GM18519 (cell line): ENCODE results near the gene DCXR.

Experiments
- ATAC-seq: cut with Tn5 transposase; IDR thresholded peaks from one replicate; pipeline ENCODE4 v1.9.1; 2021; ENCODE audit warnings: mild to moderate bottlenecking, moderate library complexity; ENCODE audit not compliant: unreplicated experiment, low FRiP score

DCXR gene

DNA sequence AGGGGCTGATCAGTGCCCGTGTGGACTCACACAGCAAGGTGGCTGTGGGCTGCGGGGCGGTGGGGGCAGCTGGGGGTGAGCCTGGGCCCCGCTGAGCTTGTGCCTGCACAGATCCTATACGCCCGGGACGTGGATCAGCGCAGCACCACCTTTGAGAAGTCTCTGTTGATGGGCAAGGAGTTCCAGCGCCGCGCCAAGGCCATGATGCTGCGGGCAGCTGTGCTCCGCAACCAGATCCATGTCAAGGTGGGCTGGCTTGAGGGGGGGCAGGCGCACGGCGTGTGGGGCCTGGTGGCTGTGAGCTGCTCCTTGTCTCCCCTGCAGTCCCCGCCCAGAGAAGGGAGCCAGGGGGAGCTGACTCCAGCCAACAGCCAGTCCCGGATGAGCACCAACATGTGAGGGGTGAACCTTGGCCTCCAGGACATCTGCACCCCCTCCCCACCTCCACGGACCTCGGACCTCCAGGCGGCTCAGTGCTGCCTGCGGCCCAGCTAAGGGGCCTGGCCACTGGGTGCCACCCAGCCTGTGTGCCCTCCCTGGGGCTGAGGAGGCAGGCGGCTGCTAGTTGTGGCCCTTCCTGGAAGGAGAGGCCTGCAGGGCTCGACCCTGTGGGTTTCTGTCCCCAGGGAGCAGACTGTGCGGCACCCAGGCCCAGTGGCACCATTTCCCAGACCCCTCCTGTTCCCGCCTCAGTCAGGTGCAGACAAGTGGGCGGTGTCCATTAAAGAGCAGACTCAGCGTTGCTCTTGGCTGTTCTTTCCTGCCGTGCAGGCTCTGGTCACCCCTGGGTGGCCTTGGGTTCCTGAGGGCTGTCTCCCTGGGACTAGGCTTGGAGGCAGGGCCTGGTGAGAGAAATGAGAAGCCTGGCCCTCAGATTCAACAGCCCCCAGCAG, 19.5 kb upstream of the DCXR start:
- ATAC-seq = no peak

DNA sequence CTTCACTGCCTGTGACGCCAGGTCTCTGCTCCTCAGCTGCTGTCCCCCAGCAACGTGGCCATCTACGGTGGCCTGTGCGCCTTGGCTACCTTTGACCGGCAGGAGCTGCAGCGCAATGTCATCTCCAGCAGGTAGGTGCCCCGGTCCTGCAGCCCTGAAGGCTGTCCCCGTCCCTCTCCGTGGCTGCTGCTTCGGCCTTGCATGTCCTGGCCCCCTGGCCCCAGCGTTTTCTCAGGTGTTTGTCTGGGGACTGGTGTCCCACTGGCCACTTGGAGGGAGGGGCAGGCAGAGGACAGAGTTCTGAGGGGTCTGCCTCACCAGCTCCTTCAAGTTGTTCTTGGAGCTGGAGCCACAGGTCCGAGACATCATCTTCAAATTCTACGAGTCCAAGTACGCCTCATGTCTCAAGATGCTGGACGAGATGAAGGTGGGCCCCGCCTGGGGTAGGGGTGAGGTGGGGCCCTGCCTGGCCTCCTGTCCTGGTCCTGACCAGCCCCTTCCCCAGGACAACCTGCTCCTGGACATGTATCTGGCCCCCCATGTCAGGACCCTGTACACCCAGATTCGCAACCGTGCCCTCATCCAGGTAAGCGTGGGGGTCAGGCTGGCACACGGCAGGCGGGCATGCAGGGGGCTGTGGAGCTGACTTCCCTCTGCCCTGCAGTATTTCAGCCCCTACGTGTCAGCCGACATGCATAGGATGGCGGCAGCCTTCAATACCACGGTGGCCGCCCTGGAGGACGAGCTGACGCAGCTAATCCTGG, 18.6 kb upstream of the DCXR start:
- no peak for ATAC-seq

DNA sequence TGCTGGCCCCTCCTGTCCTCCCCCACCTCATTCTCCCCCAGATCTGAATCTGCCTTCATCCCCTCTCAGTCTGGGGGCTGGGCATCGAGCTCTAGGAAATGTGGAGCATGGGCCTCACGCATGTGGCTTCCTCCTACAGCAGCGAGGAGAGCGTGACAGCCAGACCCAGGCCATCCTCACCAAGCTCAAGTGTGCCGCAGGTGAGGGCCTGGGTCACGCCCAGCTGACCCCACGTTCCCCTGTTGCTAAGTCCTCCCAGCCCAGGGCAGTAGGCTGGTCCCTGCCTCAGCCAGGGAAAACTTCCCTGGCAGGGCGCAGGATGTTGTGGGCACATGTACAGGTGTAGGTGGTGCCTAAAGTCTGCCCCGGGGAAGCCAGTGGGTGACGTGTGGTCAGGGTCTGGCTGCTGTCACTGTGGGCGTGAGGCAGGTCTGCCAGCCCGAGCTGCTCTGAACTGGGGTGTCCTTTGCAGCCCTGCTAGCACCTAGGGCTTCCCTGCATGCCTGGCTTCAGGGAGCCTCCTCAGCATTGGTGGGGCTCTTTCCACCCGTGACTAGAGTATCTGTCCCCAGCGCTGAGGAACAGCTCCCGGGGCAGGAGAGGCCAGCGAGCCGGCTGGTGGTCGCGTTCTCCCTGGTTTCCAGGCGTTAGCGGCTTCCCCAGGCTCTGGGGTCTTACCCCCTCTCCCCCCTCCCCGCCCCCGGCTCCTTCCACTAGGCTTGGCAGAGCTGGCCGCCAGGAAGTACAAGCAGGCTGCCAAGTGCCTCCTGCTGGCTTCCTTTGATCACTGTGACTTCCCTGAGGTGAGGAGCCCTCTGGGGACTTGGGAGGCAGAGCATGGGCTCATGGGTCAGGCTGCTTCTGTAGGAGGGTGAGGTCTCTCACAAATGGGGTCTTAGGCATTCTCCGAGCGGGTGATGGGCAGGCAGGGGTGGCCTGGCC, 17.8 kb upstream of the DCXR start:
- ATAC-seq = no peak

- ATAC-seq = no peak
Measured at GRCh38 chr17:82054351-82055022, 17.0 kb upstream of the DCXR start.

DNA sequence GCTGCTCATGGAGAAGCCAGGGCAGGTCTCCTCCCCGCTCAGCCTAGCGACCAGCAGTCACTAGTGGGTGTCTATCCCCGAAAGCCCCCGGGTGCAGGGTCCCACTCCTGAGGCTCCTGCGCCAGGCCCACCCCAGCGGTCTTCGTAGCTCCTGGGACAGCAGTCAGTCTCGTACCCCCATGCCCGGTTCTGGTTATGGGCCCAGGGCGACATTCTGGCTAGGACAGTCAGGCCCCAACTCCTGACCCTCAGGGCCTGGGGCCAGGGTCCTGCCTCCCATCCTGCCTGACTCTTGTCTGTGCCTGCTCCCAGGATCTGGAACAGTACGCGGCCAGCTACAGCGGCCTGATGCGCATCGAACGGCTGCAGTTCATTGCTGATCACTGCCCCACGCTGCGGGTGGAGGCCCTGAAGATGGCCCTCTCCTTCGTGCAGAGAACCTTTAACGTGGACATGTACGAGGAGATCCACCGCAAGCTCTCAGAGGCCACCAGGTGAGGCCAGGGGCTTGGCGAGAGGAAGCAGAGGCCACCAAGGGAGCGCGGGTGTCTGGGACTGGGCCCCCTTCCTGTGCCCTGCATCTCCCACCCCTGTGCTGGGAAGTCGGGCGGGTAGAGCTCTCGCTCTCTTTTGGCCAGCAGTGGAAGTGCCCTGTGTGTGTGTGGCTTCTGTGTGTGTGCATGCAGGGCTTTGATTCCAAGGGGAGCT, 16.2 kb upstream of the DCXR start:
- no peak for ATAC-seq

DNA sequence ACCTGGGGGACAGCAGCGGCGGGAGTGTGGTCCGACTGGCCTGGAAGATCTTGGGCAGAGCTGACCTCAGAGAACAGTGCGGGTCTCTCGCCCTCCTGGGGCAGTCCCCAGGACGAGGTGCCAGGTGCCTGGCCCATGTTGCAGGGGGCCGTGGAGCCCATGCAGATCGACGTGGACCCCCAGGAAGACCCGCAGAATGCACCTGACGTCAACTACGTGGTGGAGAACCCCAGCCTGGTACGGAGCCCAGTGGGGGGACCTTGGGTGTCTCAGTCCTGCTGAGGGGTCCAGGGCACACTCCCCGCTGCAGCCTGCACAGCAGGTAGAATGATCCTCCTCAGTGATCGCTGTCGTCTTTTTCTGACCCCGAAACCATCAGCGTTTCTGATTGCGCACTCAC, 15.6 kb upstream of the DCXR start:
- no peak for ATAC-seq

DNA sequence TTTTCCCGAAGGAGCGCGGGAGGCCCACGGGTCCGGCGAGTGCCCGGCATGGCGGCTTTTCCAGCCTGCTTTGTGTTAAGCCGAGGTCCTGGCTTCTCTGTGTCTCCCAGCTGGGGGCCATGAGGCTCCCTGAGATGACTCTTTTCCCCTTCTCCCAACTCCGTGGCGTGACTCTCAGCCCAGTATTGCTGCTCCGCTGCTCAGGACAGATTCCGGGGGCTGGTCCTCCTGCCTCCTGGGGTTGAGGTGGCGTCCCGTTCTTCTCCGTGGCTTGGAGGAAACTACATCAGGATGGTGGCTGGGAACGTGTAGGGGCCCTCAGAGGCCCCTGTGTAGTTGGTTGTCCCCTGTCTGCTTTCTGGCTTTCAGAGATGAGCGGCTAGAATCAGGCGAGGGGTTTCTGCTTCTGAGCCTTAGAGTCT, 15.2 kb upstream of the DCXR start:
- no peak for ATAC-seq

- ATAC-seq = no peak
Measured at GRCh38 chr17:82051776-82052637, 14.5 kb upstream of the DCXR start, which contains the start of the genes GPS1 and RFNG. Gene GPS1 (plus strand): TSS chr17:82051898. CDS start chr17:82051932, 34 bp downstream. Gene RFNG (minus strand): TSS chr17:82051811. CDS start chr17:82051766, 45 bp downstream.

DNA sequence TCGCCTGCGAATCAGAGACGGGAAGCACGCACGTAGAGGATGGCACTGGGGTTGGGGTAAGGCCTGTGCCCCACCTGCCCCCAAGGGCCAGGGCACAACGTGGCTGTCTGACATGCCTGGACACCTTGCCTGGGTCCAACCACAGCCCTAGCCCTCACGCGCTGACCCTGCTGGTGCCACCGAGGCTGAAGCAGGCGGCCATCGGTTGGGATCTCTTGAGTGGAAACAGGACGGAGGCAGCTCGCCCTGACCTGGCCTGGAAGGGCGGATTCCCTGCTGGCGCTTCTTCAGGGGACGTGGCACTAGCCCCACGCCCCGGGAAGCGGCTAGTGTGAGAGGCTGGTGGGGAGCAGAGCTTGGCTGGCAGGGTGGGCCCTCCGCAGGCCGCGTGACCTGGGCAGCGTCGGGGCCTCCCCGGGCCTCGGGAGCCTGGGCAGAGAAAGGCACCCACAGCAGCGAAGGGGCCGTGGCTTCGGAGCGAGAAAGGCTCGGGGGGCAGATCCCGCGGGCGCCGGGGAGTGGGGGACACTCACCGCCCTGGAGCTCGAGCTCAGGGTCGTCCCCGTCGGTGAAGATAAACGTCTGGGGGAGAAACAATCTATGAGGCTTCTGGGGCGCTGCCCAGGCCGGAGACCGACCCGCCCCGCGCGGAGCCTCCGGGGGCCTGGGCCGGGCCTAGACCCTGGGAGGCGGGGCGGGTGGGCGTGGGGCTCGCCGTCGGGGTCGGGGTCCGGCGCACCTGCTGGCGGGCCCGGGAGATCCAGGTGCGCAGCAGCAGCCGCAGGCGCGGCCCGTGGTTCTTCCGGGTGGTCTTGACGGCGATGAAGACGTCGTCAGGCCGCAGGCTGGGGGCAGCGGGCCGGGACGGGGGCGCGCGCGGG, 13.5 kb upstream of the DCXR start:
- ATAC-seq = no peak

- no peak for ATAC-seq
Measured at GRCh38 chr17:82050152-82050760, 12.8 kb upstream of the DCXR start.

GRCh38 chr17:82049521-82049971, 12.0 kb upstream of the DCXR start:
- ATAC-seq = no peak

- no peak for ATAC-seq
Measured at GRCh38 chr17:82049106-82049505, 11.6 kb upstream of the DCXR start.

- no peak for ATAC-seq
Measured at GRCh38 chr17:82048571-82048971, 11.1 kb upstream of the DCXR start.

- no peak for ATAC-seq
Measured at GRCh38 chr17:82047914-82048570, 10.5 kb upstream of the DCXR start.

DNA sequence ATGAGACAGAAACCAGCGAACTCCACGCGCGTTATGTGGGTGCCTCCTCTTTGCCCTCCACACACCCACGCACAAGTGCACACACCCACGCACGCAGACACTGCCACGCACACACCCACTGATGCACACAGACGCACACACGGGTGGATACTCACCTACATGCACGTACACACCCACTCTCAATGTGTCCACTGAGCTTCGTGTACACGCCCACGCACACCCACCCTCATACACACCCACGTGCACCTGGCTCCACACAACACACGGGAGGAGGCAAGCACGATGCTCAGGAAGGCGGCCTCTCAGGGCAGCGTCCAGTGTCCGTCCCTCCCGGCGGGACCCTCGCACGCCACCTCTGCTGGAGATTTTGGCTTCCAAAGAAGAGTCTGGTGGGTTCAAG, 9.9 kb upstream of the DCXR start:
- no peak for ATAC-seq

DNA sequence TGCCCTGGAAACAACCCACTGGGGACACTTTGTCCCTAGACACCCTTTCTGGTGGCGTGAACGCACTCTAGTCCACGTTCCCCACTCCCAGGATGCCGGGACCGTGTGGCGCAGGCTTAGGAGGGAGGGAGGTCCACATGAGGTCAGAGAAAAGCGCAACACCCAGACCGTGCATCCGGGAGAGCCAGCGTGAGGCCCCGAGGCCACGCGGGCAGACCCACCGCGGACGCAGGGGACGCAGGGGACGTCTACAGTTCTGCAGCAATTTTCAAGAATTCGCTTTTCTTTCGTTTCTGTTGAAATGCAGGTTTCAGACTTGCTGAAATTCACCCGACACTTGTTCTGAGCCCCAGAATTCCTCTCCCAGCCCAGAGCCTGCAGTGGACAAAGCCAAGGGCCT, 9.4 kb upstream of the DCXR start:
- ATAC-seq = no peak
